ENCODE data around the gene ZNRF3.

The ZNRF3 gene

GRCh38 chr22:28910569-28911303 lies 27.4 kb downstream of the ZNRF3 start:
- no peak for DNase-seq

- DNase-seq = no peak
Observed at GRCh38 chr22:28911304-28911690, 27.9 kb downstream of the ZNRF3 start.

DNA sequence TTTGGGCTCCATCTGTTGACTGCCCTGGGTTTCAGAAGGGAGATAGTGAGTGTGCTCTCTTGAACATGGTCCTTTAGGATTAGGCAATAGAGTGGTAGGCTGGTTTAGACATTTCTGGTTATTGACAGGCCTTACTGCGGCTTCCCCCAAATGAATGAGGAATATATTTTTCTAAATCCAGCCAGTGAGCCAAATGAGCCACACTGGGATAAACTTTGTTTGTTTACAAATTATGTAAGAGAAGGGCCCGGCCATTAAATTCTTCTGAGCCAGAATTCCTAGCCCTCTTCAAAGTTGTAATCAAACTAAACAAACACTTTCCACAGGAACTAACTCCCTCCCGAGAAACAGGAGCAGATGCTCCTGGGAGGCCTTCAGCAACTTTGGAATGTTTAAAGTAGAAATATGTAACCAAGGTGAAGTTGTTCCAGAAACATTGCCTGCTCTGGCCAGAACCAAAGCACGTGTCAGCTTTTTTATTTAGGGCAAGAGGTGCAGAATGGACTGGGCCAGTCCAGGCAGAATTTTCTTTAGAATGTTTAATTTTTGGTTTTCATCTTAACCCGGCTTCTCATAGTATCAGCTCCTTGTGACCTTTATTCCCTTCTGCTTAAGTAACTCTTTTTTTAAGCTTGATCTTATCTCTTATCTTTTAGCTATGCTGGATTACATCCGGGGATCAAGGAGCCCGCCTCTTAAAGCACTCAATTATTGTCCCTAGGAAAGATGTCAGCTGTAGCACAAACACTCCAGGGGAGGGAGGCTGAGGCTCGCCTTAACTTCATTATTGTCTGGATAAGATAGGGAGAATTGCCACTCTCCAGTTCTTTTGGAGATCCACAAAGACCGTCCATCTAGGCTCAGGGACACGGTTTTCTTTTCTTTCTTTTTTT lies 28.7 kb downstream of the ZNRF3 start:
- DNase-seq = no peak

DNA sequence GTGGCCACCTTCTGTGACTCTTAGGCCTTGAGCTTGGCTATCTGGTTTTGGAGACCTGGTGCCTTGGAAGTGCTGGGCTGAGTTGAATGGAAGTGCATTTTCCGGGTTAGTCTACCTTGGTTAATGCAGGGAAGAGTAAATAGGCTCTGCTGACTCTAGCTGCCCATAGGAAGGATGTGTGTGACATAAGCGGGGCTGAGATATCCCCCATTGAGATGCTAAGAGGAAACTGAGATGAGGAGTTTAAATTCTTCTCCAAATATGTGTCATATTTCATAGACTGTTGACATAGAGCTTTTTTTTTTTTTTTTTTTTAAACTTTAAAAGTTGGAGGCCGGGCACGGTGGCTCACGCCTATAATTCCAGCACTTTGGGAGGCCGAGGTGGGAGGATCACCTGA lies 30.8 kb downstream of the ZNRF3 start:
- no peak for DNase-seq

DNA sequence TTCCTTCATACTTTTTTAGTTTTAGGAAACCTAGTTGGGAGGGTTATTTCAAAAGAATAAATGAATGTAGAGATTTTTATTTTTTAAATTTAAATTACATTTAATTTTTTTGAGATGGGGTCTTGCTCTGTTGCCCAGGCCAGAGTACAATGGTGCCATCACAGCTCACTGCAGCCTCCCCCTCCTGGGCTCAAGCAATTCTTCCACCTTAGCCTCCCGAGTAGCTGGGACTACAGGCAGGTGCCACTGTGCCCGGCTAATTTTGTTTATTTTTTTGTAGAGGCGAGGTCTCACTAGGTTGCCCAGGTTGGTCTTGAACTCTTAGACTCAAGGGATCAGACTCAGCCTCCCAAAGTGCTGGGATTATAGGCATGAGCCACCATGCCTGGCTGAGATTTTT lies 32.6 kb downstream of the ZNRF3 start:
- DNase-seq = no peak

DNA sequence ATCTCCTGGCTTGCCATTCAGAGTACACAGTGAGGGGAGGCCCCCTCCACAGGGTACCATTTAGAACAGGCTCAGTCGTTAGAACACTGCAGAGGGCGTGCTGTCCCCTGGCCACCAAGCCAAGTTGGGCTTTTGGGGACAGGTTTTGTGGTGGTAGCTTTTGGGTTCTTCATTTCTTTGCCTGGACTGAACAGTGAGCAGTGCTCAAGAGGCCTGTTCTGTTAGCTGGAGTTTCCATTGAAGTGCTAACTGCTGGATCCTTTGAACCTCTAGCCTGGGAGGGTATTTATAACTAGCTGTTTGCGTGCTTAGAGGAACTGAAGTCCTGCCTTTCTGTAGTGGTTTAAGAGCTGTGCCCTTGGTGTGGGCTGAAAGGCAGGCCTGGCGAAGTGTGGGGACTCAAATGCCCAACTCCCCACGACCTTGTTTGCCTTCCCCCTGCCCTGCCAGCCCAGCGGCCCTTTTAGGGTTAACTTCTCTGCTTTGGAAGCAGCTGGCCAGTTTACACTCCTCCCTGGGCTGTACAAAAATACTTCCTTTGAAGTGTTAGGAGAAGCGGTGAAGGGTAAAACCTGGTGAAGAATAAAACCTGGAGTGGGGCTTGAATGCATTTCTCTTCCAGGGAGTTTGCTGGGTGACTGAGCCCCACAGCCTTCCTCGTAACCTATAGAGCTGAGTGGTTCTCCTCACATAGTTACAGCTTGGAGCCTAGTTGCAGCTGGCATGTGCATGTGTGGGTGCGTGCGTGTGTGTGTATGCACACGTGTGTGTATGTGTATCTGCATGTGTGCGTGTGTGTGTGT lies 34.6 kb downstream of the ZNRF3 start:
- no peak for DNase-seq

GRCh38 chr22:28918550-28919271 lies 35.3 kb downstream of the ZNRF3 start:
- DNase-seq = no peak

DNA sequence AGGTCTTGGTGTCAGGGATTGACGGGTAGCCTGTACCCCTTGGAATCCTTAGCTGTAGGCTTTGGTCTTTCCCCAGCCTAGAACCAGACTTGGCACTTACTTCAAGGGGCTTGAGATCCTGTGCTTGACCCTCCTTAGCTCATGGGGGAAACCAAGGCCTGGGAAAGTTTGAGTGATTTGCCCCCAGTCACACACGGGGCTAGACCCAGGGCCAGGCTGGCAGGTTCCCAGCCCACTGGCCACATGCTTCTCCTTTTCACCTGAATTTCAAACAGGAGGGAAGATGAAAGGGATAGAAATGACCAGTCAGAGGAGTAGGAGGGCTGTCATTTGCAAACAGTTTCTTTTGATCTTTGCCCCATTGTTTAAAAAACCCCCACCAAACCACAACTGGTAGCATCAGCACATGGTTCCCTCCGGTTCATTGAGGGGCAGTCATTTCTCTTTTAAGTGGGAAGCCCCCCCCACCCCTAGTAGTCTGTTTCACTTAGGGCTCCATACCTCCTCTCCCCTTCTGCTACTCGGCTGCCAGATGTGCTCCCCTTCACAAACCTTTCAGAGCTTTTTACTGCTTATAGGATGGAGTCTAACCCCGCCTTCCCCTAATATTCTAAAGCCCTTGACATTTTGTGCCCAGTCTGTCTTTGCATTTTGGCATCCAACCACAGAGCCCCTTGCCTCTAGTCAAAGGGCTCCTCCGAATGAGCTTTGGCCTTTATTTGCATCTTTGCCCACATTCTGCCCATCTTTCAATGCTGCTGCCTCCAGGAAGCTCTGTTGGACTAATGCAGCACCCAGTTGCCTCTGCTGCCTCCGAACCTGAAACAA lies 37.6 kb downstream of the ZNRF3 start:
- no peak for DNase-seq

GRCh38 chr22:28921585-28921879 lies 38.2 kb downstream of the ZNRF3 start:
- no peak for DNase-seq

- DNase-seq = no peak
Observed at GRCh38 chr22:28922540-28923244, 39.3 kb downstream of the ZNRF3 start.

DNA sequence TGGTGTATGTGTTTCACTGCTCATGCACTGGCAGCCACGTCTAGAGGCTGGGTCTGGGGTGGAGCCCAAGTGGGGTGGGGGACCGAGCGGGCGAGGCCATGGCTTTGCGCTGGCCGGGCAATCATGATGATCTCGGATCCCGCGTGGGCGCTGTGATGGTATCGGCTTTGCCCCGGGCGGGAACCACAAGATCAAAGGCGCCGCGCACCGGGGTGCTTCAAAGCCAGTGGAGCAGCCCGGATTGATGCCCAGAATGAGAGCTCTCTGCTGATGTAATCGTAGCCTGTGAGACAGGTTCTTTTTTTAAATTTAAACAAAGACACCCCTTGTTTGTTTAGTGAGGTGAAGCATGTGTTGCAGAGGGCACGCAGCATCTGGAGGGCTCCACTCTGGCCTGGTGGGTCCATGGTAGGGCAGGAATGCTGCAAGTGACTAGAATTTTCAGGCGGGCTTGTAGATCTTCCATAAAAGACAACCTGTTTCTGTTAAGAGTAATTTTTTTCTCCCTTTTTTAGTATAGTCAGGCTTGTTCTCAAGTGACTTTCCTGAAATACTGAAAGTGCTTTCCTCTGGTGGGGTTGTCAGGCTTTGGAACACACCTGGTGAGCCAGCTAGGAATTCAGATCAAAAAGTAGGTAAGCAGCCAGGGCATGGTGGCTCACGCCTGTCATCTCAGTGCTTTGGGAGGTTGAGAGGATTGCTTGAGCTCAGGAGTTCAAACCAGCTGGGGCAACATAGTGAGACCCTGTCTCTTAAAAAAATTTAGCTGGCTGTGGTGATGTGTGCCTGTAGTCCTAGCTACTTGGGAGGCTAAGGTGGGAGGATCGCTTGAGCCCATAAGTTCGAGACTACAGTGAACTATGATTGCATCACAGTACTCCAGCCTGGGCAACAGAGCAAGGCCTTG lies 40.7 kb downstream of the ZNRF3 start:
- no peak for DNase-seq

DNA sequence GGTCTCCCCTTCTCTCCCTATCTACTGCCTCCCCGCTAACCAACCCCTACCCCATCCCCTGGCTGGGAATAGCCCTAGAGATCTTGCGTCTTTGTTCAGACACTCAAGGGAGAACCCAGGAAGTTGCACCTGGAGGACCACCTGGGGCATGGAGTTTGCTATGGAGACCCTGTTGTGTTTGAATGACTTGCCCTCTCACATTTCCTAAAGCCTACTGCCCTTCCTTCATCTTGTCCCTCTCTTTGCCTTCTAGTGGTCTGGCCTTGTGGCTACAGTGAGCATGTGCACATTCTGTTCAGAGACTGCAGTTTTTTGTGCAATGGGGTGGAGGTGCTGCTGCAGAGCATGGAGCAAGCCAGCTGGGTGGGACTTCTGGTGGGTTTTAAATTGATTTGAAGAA lies 42.5 kb downstream of the ZNRF3 start:
- no peak for DNase-seq

GRCh38 chr22:28927630-28928029 lies 44.3 kb downstream of the ZNRF3 start:
- DNase-seq = no peak

DNA sequence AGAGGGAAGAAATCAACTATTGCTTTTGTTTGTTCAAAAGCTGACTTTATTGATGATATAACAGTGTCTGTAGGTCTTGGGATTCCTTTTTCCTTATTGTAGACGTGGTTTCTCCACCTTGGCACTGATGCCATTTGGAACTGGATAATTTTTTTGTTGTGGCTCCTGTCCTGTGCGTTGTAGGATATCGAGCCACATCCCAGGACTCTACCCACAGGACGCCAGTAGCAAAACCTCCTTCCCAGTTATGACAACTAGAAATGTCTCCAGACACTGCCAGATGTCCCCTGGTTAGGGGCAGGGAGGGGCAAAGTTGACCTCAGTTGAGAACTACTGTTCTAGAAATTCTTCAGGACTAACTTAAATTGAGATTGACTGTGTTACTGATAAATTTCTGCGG lies 45.8 kb downstream of the ZNRF3 start:
- DNase-seq = no peak

GRCh38 chr22:28930357-28931007 lies 47.1 kb downstream of the ZNRF3 start:
- DNase-seq = no peak

- no peak for DNase-seq
Observed at GRCh38 chr22:28931844-28932567, 48.6 kb downstream of the ZNRF3 start.

DNA sequence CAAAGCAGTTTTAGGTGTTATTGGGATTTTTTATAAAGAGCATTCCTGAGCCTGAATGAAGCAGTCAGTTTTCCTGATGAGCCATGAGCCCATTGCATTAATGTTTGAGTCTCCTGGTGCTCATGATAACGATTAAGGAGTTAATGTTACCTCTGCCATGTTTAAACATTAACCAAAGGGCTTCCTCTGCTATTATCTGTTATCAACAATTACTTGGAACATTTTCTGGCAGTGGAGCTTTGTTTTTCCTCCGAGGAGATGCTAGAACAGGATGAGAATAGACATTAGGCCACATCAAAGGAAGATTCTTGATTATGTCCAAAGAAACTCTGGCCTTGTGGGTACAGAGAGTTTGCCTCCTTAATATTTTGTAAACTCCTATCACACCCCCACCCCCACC lies 49.9 kb downstream of the ZNRF3 start:
- DNase-seq = no peak

GRCh38 chr22:28934026-28934425 lies 50.7 kb downstream of the ZNRF3 start:
- no peak for DNase-seq

- no peak for DNase-seq
Observed at GRCh38 chr22:28935140-28935539, 51.8 kb downstream of the ZNRF3 start.

Data from activated CD4-positive, alpha-beta T cell treated with anti-CD3 and anti-CD28 coated beads, Interleukin-2, Interleukin-6, amounts not matched to agents 100 ng/mL and 50 ng/mL, durations not matched to agents 16 hours and 8 hours (primary cell).